Measurements from ENCODE around the gene GFOD2. TPM values are rescaled to one million over a fixed set of nuclear protein-coding genes. Genes with fewer than 3 reads are reported as not detected.

The GFOD2 gene
- total and polyA plus RNA-seq, 11 donors, result 6.5 to 15.4 (median 9.8) TPM

GRCh38 chr16:67746846-67747245 is 27.7 kb upstream of the GFOD2 start:
- H3K9me3 ChIP-seq, result no peaks in the 10 kb centered on the region
- H3K4me3 ChIP-seq, result no peak overlapping the region
- no peak for TF ChIP-seq POLR2A (IDR thresholded peaks at IDR 0.05)
- no peak for TF ChIP-seq CTCF (IDR thresholded peaks at IDR 0.05)
- ATAC-seq, result no peak
- intact Hi-C loops (cut with DNase I), result no loop called here
- H3K4me1 ChIP-seq, result no peaks in the 10 kb centered on the region
- no peak for DNase-seq
- H3K27me3 ChIP-seq, result no peaks in the 10 kb centered on the region
- peaks cover 0 to 35% (median 27%) of the 10 kb centered on the region in 9 donors for H3K36me3 ChIP-seq
- H3K27ac ChIP-seq, result no peak overlapping the region

- Histone ChIP-seq H3K9me3 (no peaks in the 10 kb centered on the region), H3K27me3 (no peaks in the 10 kb centered on the region), H3K4me1 (no peaks in the 10 kb centered on the region), H3K27ac (no peak overlapping the region), H3K4me3 (no peak overlapping the region), H3K36me3 (peaks cover 0 to 69% (median 49%) of the 10 kb centered on the region in 9 donors)
- intact Hi-C loops (cut with DNase I), result no loop called here
- ATAC-seq, result no peak
- WGBS, 4 donors, result 71 to 78% (median 78%) methylated on average over 4 of the region's 4 CpGs
- no peak for DNase-seq
- no peak for TF ChIP-seq CTCF (IDR thresholded peaks at IDR 0.05)
- TF ChIP-seq POLR2A (IDR thresholded peaks at IDR 0.05), result no peak
Observed at GRCh38 chr16:67741118-67741517, 22.0 kb upstream of the GFOD2 start.

- no peak overlapping the region for H3K4me3 ChIP-seq
- no peaks in the 10 kb centered on the region for H3K4me1 ChIP-seq
- no peak overlapping the region for H3K27ac ChIP-seq
- no peaks in the 10 kb centered on the region for H3K27me3 ChIP-seq
- 86 to 91% (median 89%) methylated on average over 3 of the region's 3 CpGs for WGBS, 4 donors
- intact Hi-C loops (cut with DNase I), result no loop called here
- ATAC-seq, result no peak
- no peak for DNase-seq
- H3K36me3 ChIP-seq, result peaks cover 0 to 69% (median 49%) of the 10 kb centered on the region in 9 donors
- H3K9me3 ChIP-seq, result no peaks in the 10 kb centered on the region
- TF ChIP-seq POLR2A (IDR thresholded peaks at IDR 0.05) (no peak), CTCF (IDR thresholded peaks at IDR 0.05) (no peak)
Observed at GRCh38 chr16:67740391-67740790, 21.3 kb upstream of the GFOD2 start.

- intact Hi-C loops (cut with DNase I), result no loop called here
- H3K36me3 ChIP-seq, result peaks cover 0 to 69% (median 33%) of the 10 kb centered on the region in 9 donors
- no peak for TF ChIP-seq POLR2A (IDR thresholded peaks at IDR 0.05)
- TF ChIP-seq CTCF (IDR thresholded peaks at IDR 0.05), result no peak
Observed at GRCh38 chr16:67736858-67737257, 17.7 kb upstream of the GFOD2 start.

More at GRCh38 chr16:67736858-67737257, 17.7 kb upstream of the GFOD2 start:
- DNase-seq, result no peak
- H3K4me3 ChIP-seq, result no peak overlapping the region
- H3K4me1 ChIP-seq, result no peaks in the 10 kb centered on the region
- H3K9me3 ChIP-seq, result no peaks in the 10 kb centered on the region
- H3K27me3 ChIP-seq, result no peaks in the 10 kb centered on the region
- no peak overlapping the region for H3K27ac ChIP-seq
- ATAC-seq, result peak in 1 of 4 donors; percentile 26
- WGBS, 4 donors, result 90 to 96% (median 96%) methylated on average over 4 of the region's 4 CpGs

Measured in heart left ventricle (tissue), 16 donors.